Measurements from ENCODE around the gene PNLIPRP3.
"Not testable (repeated sequence)": the region's sequence is repeated elsewhere in the genome, so short reads cannot be mapped to it uniquely, and the experiment has no call there.

PNLIPRP3 gene

DNA sequence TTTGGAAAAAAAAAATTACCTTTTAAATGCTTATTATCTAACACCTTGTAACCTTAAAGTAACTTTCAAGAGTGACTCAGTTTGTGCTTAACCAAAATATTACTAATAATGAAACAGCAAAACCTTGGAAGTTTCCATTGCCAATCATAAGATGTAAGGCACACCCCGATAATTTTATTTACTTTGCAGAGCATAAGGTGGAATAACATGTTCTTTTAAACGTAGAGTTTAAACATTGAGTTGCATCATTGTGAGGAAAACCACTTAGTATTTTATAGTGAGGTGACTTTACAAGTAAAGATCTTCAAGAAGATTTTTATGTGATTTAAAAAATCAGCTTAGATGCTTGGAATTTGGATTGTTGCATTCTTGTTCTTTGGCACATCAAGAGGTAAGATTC lies at the start of gene PNLIPRP3:
Gene PNLIPRP3 (plus strand): TSS at position 177 of the 400 bp plus-strand sequence. CDS start 166 bp downstream, at position 343.
- no peak for DNase-seq

DNA sequence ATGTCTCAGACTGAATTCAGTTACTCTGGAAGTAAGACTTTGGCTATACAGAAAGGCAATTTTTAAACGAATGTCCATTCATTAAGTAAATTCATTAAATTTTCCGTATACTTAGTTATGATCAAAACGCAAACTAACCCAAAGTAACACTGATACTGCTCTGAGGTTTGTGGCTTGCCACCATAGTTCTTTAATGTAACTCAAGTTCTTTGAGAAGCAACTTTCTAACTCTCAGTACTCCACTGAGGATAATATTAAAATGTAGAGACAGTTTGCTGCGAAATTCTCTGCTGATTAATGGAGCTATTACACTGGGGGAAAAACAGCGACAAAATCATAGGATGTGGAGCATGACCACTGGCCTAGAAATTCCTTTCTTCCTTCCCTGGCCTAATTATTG lies 45.4 kb upstream of the PNLIPRP3 start:
- DNase-seq, result no peak

DNA sequence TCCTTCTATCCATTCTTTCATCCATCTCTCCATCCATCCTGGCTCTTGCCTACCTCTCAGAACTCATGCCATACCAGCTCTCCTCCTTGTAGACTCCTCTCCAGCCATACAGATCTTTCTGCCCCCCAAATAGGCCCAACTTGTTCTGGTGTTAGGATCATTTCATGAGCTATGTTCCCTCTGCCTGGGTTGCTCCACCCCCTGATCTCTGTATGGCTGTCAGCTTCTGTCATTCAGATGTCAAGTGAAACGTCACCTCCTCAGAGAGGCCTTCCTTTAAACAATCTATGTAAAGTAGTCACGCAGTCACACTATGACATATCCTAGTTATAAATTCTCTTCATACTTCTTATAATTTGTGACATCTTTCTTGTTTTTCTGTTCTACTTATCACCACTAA lies 42.3 kb upstream of the PNLIPRP3 start:
- no peak for DNase-seq

DNA sequence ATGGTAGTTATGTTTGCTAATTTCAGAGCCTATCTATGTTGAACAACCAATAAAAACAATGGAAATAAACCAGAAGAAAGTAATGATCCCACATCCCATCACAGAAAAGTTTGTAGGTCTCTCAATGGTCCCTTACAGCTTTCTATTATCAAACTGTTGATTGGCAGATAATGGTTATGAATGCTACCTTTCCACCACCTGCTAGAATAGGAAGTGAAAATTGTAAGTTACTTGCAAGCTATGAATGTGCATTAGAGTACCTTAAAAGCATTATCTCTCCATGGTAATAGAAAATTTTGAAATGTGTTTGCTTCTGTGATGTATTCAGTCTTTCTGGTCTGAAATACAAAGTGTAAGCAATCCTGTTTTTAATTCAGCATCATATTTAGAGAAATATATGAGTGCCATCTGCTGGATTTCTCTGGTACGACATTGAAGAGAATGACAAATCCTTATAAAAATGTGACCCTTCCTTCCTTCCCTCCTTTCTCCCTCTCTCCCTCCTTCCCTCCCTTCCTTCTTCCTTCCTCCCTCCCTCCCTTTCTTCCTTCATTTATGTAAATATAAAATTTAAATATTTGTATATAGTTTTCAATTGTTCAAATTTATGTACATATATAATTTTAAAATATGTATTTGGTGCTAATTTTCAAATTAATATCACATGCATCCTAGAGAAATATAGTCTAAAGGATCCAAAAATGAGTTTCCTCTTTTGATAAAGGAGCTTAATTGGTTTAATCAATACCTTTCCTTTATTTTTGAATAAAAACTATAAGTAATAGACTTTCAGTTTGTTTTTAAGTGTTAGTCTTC lies 41.4 kb upstream of the PNLIPRP3 start:
- no peak for DNase-seq

GRCh38 chr10:116393246-116393831 lies 34.3 kb upstream of the PNLIPRP3 start:
- not testable (repeated sequence) for DNase-seq

DNA sequence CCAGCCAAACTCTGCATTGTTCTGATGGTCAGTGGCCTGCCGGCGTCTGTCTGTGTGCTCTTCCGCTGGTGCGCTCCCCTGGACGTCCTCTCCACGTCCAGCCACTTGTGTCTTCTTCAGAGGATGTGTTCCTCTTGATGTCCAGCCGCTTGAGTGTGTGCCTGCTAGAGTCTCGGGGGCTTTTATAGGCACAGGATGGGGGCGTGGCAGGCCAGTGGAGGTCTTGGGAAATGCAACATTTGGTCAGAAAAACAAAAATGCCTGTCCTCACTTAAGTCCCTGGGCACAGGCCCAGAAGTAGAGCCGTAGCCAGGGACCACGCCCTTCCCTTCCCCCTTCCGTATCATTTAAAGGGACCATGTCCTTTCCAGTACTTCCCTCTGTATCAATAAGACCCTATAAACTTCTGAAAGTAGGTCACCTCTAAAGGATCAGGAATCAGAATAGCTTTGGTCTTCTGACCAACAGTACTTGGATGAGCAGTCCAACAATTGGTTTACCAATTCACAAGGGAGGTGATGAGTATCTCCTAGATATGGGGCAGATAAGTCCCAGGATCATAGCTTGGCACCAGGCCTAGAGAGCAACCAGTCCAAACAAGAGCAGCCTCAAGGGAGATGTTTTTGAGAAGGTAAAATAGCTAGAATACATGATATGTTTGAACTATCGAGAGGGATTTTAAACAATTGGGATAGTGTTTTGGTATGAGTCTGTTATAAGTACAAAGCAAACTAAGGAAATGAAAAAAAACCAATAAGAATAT lies 32.2 kb upstream of the PNLIPRP3 start:
- no peak for DNase-seq

- no peak for DNase-seq
Measured at GRCh38 chr10:116398224-116398623, 29.4 kb upstream of the PNLIPRP3 start.

DNA sequence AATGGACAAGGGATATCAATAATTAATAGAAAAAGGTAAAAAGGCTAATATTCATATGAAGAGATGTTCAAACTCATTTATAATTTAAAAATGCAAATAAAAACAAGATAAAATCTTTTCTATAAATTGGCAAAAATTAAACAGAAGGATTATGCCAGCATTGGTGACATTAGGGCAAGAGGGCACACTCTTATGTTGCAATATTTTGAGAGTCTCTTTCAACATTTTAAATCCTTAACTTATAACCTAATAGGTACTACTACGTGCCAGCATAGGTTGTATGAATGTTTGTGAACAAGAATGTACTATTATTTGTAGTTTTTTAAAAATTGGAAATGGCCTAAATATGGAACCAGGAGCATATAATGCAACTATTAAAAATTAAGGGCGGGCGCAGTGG lies 24.8 kb upstream of the PNLIPRP3 start:
- no peak for DNase-seq

DNA sequence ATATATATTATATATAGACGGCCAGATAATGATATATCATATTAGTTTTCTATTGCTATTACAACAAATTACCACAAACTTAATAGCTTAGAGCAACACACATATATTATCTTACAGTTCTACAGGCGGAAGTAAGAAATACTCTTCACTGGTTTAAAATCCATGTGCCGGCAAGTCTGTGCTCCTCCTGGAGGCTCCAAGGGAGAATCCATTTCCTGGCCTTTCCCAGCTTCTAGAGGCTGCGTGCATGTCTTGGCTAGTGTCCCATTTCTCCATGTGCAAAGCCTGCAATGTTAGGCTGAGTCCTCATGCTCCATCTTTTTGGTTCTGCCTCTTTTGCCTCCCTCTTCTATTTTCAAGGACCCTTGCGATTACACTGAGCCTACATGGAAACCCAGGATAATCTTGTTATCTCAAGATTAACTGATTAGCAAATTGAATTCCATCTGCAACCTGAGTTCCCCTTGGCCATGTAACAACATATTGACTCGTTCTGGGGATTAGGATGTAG lies 23.9 kb upstream of the PNLIPRP3 start:
- DNase-seq, result no peak

- no peak for DNase-seq
Measured at GRCh38 chr10:116408719-116409118, 18.9 kb upstream of the PNLIPRP3 start.

DNA sequence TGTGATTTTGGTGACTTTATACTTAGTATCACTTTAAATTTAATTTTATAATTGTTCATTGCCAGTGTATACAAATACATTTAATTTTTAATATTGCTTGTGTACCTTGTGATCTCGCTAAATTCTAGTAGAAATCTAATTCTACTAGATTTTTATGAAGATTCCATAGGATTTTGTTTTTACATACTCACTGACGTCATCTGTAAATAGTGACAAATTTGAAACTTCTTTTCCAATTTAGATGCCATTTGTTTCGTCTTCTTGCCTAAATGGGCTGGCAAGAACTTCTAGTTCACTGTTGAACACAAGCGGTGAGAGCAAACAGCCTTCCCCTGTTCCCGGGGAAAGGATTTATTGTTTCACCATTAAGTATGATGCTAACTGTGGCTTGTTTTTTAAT lies 17.3 kb upstream of the PNLIPRP3 start:
- DNase-seq, result no peak

DNA sequence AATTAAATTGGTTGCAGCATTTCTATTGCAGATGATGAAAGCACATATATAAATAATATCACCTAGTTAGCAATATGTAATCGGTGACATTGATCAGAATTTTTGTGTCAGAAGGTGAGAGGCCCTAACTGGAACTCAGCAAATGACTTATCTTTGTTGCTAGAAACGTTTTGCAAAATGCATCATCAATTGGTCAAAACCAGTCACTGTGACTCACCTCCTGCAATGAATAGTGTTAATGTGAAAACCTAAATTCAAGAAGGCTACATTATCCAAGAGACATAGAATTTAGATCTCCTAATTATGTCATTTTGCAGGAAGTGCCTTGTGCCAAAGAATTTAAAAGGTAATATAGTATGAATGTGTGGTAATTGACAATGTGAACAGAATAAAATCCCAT lies 9.8 kb upstream of the PNLIPRP3 start:
- no peak for DNase-seq

- no peak for DNase-seq
Measured at GRCh38 chr10:116418389-116418788, 9.3 kb upstream of the PNLIPRP3 start.

DNA sequence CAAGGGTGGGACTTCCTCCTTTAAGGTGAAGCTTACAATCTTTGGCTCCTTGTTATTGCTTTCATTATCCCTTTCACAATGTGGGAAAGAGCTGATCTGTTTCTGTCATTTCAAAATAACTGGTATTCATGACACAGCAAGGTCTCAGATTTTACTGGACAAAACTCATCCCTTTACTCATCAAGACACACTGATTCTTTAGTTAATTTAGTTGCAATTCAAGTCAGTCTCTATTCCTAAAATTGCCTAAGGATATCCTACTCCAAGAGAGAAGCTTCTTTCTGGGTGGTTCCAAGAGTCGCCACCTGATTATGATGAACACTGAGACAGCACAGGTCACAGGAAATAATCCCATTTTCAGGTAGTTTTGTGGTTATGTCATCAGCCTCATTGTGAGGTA lies 5.8 kb upstream of the PNLIPRP3 start:
- no peak for DNase-seq

DNA sequence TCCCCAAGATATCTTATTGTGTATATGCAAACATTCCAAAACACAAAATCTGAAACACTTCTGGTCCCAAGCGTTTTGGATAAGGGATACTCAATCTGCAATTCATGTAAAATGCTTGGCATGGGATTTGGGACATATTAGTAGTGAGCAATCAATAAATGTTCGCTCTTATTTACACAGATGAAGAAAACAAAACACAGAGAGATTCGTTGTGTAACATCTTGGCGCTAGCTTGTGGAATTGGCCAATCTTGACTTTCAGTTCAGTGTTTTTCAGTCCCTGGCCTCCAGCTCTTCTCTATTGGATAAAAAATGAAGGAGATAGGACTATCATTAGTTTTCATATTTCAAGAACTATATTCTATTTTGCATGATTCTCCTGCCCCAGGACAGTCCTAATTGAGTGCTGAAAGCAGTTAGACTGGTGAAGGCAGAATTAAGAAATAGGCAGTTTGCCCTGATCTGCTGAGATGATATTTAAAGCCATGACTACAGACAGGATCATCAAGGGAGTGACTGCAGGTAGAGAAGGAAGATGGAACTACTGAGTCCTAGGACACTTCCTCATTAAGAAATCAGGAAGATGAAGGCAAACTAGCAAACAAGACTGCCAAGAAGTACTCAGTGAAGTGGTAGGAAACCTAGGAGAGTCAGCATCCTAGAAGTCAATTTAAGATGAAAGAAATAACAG lies 1.8 kb downstream of the PNLIPRP3 start:
- no peak for DNase-seq

DNA sequence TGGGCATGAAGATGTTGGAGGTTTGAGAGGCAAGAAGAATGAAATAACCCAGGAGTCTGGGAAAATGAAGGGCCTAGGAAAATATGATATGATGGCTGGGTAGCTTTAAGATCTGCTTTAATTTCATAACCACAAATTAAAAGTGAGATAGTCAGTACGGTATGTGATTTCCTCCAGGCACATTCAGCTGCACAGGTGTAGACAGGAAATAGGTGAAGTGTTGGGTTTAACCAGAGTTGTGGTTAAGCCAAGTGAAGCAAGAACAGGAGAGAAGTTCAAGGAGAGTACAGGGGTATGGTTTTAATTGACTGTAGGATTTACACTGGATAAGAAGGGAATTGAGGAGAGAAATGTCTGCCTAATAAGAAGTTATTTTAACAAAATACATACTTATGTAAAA lies 2.6 kb downstream of the PNLIPRP3 start:
- DNase-seq, result no peak

- DNase-seq, result no peak
Measured at GRCh38 chr10:116431598-116431997, 4.0 kb downstream of the PNLIPRP3 start.

DNA sequence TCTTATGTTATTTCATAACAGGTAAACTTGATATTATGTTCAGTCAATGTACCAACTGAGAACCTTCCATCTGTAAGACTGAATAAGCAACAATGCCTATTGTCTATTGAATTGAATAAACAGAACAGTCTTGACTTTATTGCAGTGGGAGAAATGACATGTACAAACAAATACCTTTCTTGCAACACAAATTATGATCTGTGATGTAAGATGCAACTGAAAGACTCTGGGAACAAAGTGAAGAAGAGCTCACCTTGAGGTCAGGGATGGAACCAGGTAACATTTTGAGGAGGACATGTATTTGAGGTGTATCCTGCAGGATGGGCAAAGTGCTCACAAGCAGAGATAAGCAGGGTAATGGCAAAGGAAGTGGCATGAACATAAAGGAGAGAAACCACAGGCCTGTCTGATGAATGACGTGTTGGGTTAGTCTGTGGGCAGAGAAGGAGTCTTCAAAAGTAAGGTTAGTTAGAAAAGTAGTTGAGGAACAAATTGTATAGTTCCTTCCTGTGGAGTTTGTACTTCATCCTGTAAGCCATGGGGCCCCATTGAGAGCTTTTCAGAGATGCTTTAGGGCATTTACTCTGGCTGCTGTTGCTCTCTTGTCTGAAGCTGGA lies 9.5 kb downstream of the PNLIPRP3 start:
- no peak for DNase-seq

GRCh38 chr10:116440330-116441030 lies 12.8 kb downstream of the PNLIPRP3 start:
- no peak for DNase-seq

DNA sequence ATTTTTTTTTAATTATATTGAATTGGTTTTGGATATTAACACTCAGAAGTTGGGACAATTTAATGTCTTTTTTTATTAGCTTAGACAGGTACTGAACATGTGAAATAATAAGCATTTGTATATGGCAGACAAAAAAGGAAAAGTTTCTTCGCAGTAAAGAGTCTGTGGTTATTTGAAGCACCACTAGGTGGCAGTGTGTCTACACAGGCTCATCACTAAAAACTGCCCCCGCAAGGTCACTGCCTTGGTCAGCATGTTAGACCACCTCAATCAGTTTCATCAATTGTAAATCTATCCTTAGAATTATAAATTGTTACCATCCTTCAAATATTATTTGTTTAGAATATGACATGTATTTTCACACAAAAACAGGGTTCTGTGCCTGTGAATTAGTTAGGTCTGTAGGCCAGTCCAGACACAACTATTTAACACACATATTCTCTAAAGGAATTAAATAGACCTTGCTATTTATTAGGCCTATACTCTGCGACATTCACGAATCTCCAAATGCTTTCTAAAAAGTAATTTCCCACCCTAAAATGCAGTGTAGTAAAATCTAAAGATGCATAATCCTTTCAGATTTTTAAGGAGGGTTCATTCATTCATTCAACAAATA lies 17.0 kb downstream of the PNLIPRP3 start:
- DNase-seq, result no peak

GRCh38 chr10:116450861-116451260 lies 23.2 kb downstream of the PNLIPRP3 start:
- no peak for DNase-seq
